Glutamatergic neuron (in vitro differentiated cells): ENCODE measurements around the gene NOS1AP. TPM values are rescaled to one million over a fixed set of nuclear protein-coding genes. Genes with fewer than 3 reads are reported as not detected.

Experiments
- DNase-seq: peaks from one replicate; pipeline ENCODE4 v3.0.0; 2022
- H3K27ac Mint-ChIP-seq: one replicate; pipeline ENCODE4 v1.8.0; 2020; ENCODE audit warnings: mild to moderate bottlenecking, mixed read lengths, inconsistent platforms; ENCODE audit not compliant: unreplicated experiment
- H3K27me3 Mint-ChIP-seq: one replicate; pipeline ENCODE4 v1.8.0; 2020; ENCODE audit warnings: mild to moderate bottlenecking, moderate library complexity, mixed read lengths, inconsistent platforms; ENCODE audit not compliant: unreplicated experiment
- H3K36me3 Mint-ChIP-seq: one replicate; pipeline ENCODE4 v1.8.0; 2020; ENCODE audit warnings: mild to moderate bottlenecking, mixed read lengths, inconsistent platforms; ENCODE audit not compliant: unreplicated experiment
- H3K4me1 Mint-ChIP-seq: one replicate; pipeline ENCODE4 v1.8.0; 2020; ENCODE audit warnings: mild to moderate bottlenecking, low read depth, mixed read lengths, inconsistent platforms; ENCODE audit not compliant: unreplicated experiment
- H3K4me3 Mint-ChIP-seq: one replicate; pipeline ENCODE4 v1.8.0; 2020; ENCODE audit warnings: mild to moderate bottlenecking, mixed read lengths, inconsistent platforms; ENCODE audit not compliant: unreplicated experiment
- H3K9me3 Mint-ChIP-seq: one replicate; pipeline ENCODE4 v1.8.0; 2020; ENCODE audit warnings: mild to moderate bottlenecking, moderate library complexity, mixed read lengths, inconsistent platforms; ENCODE audit not compliant: unreplicated experiment
- total RNA-seq: library from RNA; stranded (reverse); fragmentation: NEBNext Ultra II Directional; extraction: Animal tissue kit (Norgen Biotek cat#: 25700); gene quantifications from one replicate; pipeline ENCODE4 v1.2.1, GENCODE V29; 2021; ENCODE audit not compliant: unreplicated experiment
- TF ChIP-seq, protein P1 (sequence below): fragments of 200-600 bp; sonication (generic); IDR thresholded peaks from one replicate; pipeline ENCODE4 v1.5.0; 2021; ENCODE audit not compliant: partially characterized antibody, unreplicated experiment

The NOS1AP gene
- total RNA-seq, 1 donor from 2014 or later: 12.7 TPM

DNA sequence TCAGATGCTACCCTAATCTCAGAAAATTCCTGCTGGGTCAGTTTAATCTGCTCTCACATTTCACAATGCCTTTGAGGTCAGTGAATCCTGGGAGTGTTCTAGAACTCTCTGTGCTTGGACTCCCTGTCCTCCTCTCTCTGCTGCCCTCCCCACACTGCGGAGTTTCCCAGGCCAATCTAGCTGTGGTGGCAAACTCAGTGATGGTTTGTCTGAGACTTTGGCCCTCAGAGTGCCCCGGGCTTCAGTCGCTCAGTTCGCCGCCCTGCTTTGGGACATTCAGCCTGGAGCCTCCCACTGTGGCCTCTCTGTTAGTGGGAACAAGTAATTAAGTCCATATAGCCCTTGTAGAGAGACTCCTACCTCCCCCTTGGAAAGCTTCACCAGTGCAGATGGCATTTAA, 319.1 kb downstream of the NOS1AP start:
- DNase-seq: no peak
- Mint-ChIP-seq H3K27me3 (peaks cover 3% of the 10 kb centered on the region), H3K4me1 (peaks cover 23% of the 10 kb centered on the region), H3K36me3 (peaks cover 3% of the 10 kb centered on the region), H3K9me3 (peaks cover 9% of the 10 kb centered on the region), H3K4me3 (no peak overlapping the region), H3K27ac (no peak overlapping the region)
- TF ChIP-seq, protein P1, sequence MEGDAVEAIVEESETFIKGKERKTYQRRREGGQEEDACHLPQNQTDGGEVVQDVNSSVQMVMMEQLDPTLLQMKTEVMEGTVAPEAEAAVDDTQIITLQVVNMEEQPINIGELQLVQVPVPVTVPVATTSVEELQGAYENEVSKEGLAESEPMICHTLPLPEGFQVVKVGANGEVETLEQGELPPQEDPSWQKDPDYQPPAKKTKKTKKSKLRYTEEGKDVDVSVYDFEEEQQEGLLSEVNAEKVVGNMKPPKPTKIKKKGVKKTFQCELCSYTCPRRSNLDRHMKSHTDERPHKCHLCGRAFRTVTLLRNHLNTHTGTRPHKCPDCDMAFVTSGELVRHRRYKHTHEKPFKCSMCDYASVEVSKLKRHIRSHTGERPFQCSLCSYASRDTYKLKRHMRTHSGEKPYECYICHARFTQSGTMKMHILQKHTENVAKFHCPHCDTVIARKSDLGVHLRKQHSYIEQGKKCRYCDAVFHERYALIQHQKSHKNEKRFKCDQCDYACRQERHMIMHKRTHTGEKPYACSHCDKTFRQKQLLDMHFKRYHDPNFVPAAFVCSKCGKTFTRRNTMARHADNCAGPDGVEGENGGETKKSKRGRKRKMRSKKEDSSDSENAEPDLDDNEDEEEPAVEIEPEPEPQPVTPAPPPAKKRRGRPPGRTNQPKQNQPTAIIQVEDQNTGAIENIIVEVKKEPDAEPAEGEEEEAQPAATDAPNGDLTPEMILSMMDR: no peak

DNA sequence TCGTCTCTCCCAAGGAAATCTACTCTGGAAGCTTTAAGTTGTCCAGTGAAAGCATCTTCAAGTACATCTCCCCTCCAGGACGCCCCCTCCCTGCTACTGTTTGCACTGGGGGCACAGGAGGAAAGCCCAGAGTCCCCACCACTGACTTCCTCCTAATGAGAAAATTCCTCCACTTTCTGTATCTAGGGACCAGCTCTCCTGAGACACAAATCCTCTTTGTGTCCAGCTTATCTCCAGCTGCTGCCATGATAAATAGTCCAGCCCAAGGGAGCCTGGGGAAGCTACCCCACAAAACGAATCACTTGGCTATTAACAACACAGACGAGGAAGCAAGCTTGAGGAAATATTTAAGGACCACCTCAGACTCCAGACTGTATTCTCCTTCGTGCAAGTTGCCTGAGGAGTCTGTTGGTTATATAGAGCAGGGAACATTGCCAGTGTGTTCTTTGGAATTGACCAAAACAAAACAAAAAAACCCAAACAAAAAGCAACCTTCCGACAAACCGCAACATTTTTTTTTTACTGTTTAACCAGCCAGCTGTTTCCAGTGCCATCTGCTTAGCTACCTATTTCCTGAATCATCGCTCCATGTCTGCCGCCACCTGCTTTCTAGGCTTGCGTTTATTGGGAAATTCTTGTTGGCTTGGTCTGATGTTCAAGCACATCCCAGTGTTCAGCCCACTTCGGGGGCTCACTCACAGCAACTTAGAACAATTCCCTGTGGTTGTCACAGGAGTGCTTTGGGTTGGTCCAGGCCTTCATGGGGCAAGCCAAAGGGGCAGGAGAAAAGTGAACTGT, 319.7 kb downstream of the NOS1AP start:
- no peak overlapping the region for H3K4me3 Mint-ChIP-seq
- no peak for DNase-seq
- no peak overlapping the region for H3K27ac Mint-ChIP-seq
- peaks cover 3% of the 10 kb centered on the region for H3K36me3 Mint-ChIP-seq
- peaks cover 2% of the 10 kb centered on the region for H3K27me3 Mint-ChIP-seq
- peaks cover 9% of the 10 kb centered on the region for H3K9me3 Mint-ChIP-seq
- peaks cover 23% of the 10 kb centered on the region for H3K4me1 Mint-ChIP-seq
- TF ChIP-seq, protein P1: no peak

DNA sequence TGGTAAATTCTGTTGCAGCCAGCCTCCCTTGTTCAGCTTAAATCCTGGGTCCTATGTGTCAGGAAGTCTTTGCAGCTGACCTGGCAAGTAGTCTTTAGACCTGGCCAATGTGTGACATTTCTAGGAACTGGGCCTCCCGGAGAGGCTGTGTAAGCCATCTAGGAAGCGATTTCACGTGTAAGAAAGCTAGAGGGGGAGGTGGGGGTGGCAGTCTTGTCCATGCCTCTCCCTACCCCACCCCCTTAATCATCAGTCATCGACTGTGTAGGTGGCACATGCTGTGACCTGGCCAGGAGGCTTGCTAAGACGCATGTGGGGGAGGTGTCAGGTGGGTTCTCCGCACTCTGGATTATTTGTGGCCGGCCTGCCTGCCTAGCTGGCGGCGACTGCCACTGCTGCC, 320.5 kb downstream of the NOS1AP start:
- H3K36me3 Mint-ChIP-seq: peaks cover 3% of the 10 kb centered on the region
- TF ChIP-seq, protein P1: no peak
- no peak overlapping the region for H3K27ac Mint-ChIP-seq
- DNase-seq: no peak
- H3K9me3 Mint-ChIP-seq: peaks cover 9% of the 10 kb centered on the region
- no peak overlapping the region for H3K4me3 Mint-ChIP-seq
- peaks cover 20% of the 10 kb centered on the region for H3K4me1 Mint-ChIP-seq
- H3K27me3 Mint-ChIP-seq: peaks cover 2% of the 10 kb centered on the region

DNA sequence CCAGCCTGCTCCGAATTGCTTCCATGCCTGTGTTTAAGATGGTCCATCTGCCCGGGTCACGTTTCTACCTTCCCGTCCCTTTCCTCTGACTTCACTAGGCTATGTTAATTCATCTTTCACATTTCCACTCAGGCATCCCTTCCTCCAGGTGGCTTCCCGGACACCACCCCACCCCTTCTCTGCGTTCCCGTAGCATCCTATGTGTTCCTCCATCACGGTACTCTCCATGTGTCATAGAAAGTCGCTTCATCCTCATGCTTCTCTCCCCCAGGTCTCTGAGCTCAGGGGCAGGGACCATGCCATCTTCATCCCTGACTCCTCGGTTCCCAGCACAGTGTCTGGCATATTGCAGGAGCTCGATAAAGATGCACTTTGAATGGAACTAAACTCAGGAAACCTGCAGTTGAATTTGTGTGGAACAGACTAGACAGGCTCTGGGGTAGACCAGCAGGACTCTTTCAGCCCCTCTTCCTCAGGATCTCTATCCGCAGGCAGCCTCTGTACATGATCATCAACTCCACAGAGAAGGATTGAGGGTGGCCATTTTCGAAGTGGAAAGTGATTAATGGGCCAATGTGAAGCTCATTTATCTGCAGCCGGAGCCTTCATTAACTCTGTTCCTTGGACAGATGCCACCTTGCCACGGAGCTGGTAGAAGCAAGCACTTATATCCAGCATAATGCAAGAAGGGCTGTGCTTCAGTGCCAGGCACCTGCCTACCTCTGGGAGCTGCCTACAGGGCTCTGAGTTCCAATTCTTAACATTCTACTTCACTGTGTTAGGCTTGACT, 321.1 kb downstream of the NOS1AP start:
- H3K27me3 Mint-ChIP-seq: peaks cover 2% of the 10 kb centered on the region
- H3K4me3 Mint-ChIP-seq: no peak overlapping the region
- TF ChIP-seq, protein P1: no peak
- no peak overlapping the region for H3K27ac Mint-ChIP-seq
- peaks cover 5% of the 10 kb centered on the region for H3K9me3 Mint-ChIP-seq
- H3K36me3 Mint-ChIP-seq: no peaks in the 10 kb centered on the region
- H3K4me1 Mint-ChIP-seq: peaks cover 20% of the 10 kb centered on the region
- no peak for DNase-seq
